GM12891 (cell line): ENCODE results near the gene GGTLC1.
A peak's percentile ranks its signal among the peaks of the same experiment; 100 is the strongest.
"Not testable (repeated sequence)": the region's sequence is repeated elsewhere in the genome, so short reads cannot be mapped to it uniquely, and the experiment has no call there.

Experiments used
- DNase-seq: peaks from one replicate; pipeline ENCODE4 v3.0.0; 2011; ENCODE audit warnings: low spot score; ENCODE audit not compliant: insufficient read length
- FAIRE-seq: peaks from 2 replicates; lab custom pipeline; 2011; peaks lifted over from hg19 to GRCh38; lab: Jason Lieb, UNC
- PAX5 ChIP-seq: IDR thresholded peaks from 2 replicates; pipeline ENCODE4 v1.6.1; 2011; ENCODE audit warnings: low read length, moderate library complexity, mild to moderate bottlenecking; ENCODE audit not compliant: insufficient read depth, severe bottlenecking
- POLR2A ChIP-seq: IDR thresholded peaks from 2 replicates; pipeline ENCODE4 v1.6.1; 2011; ENCODE audit warnings: low read depth, low read length, control low read depth
- POLR2AphosphoS5 ChIP-seq: IDR thresholded peaks from 2 replicates; pipeline ENCODE4 v1.6.1; 2011; ENCODE audit warnings: low read depth, low read length, control low read depth
- POU2F2 ChIP-seq: IDR thresholded peaks from 2 replicates; pipeline ENCODE4 v1.6.1; 2011; ENCODE audit warnings: low read depth, mild to moderate bottlenecking, control low read depth, low read length, moderate library complexity
- SPI1 ChIP-seq: IDR thresholded peaks from 2 replicates; pipeline ENCODE4 v1.6.1; 2011; ENCODE audit warnings: low read depth, low read length, control low read depth
- TAF1 ChIP-seq: IDR thresholded peaks from 2 replicates; pipeline ENCODE4 v1.6.1; 2011; ENCODE audit warnings: low read depth, low read length, control low read depth

Gene GGTLC1

DNA sequence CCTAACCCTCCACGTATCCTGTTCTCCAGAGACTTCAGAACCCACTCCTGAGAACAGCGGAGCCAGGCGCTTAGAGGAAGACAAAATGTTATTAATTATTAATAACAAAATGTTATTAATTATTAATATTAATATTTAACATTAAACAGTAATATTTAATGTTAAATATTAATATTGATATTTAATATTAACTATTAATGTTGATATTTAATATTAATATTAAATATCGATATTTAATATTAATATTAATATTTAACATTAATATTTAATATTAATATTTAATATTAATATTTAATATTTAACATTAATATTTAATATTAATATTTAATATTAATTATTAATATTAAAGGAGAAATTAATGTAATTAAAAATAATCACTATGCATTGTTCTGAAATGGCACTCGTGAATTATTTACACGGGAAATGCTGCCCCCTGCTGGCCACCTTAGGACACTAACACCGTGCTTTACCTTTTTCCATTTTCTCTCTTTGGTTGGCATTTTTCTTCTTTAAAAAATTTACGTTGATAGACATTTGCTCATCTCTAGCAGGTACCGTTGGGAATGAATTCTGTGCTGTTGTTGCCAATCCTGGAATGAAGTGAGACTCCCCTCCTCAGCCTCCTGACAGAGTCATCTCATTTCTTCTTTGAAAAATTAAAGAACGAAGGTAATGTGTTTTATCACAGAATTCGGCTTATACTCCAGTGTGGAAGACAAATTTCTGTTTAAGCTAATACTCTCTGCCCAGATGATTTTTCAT lies 7.5 kb upstream of the GGTLC1 start:
- no peak for DNase-seq
- TF ChIP-seq TAF1, result no peak
- no peak for TF ChIP-seq POLR2AphosphoS5
- TF ChIP-seq POLR2A, result no peak
- no peak for TF ChIP-seq POU2F2
- no peak for TF ChIP-seq SPI1
- no peak for TF ChIP-seq PAX5
- FAIRE-seq, result no peak

DNA sequence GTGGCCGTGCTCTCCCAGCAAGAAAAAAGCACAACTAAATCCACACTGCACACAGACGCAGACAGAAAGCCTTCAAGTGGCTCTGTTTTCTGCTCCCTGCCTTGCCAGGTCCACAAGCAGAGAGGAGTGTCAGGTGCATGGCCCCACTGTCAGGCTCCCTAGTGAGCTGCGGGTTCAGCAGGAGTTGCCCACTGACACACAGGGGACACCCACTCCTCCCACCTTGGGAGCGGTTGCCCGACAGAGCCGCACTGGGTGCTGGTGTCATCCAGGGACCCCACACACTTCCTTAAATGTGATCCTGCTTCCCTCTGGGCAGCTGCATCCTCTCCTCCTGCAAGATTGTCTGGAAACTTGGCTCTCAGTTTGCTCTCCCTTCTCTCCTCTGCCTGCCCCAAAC lies 6.7 kb upstream of the GGTLC1 start:
- not testable (repeated sequence) for FAIRE-seq, DNase-seq

DNA sequence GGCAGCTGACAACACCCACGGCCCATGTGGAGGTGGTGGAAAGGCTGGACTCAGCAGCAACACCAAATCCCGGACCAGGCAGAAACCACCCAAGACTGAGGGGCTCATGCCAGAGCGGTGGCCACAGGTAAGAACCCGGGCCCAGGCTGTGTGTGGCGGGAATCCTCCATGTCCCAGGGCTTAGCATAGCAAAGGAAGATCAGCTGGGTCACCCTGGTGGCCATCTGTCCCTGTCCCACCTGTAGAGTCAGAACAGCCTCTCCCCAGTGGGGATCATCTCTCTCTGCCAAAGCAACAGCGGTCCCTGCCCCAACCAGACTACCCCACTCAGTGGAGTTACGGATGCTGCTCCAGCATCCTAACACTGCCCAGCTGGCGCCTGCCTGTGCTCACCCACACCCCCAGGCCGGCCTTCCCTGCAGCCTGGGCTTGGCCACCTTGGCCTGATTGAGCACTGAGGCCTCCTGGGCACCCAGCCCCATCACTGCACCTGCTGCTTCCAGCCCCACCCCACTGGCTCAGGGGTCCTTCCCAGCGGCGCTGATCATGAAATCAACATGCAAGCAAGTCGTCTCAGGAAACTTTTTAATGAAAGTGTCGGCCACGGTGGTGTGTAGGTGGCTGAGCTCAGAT lies 5.5 kb upstream of the GGTLC1 start:
- not testable (repeated sequence) for DNase-seq, FAIRE-seq

DNA sequence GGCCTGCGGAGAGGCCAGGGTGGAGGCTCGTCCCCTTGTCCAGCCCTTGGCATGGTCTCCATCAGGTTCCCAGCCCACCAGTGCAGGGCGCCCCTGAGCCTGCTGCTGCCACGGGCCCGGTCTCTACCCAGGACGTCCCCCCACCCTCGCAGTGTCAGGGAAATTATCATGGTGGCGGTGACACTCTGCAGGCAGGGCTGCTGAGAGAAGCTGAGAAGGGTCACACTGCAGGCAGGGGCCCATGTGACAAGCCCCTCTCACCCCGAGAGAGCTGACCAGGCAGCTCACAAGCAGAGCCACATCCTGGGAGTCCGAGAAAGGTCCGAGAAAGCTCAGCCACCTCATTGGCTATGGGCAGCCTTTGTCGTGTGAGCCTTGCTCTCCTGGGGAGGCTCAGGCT lies 4.9 kb upstream of the GGTLC1 start:
- not testable (repeated sequence) for DNase-seq, FAIRE-seq

DNA sequence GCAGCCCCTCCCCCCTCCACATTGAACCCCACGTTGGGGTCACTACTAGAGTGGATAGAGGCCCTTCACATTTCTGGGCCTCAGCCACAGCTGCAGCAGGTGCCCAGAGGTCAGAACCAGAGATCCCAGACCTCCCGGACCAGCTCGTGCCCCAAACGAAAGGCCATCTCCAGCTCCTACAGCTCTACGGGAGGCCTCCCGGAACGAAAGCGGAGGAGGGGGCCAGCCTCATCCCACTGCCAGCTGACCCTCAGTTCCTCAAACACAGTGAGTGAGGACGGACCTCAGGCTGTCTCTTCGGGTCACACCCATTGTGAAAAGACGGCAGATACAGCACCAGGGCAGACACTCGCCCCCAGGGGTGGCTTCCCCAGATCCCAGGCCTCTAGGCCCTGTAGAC lies 1.7 kb upstream of the GGTLC1 start:
- DNase-seq, FAIRE-seq: not testable (repeated sequence)

DNA sequence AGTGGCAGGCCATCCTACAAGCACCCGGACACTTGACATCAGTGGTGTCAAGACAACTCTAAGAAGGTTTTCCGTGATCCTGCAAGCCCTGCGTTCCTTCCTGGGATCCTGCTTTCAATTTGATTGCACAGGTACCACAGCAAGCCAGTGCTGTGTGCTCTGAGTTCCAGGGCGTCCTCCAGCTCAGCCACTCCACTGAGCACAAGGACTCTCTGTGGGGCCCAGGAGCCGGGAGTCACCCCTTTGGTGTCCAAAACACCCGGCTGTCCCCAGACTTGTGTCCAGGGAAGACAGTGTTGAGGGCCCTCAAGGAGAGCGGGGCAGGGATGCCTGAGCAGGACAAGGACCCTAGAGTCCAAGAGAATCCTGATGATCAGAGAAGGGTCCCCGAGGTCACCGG lies 387 bp upstream of the GGTLC1 start:
- not testable (repeated sequence) for DNase-seq, FAIRE-seq

DNA sequence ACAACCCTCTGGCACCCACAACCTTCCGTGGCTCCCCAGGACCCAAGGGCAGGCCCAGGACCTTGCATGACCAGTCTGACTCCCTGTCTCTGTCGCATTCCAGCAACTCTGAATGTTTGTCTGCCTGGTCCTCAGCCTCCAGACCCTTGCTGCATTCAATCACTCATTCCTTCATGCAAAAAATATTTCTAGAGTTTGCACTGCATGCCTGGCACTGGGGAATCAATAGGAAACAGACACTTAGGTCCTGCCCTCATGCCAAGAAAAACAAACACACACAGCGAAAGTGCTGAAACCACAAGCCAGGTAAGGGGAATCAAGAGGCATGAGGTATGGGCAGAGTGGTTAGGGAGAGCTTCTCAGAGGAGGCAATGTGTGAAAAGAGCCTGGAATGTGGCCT lies 1.9 kb downstream of the GGTLC1 start:
- FAIRE-seq, DNase-seq: not testable (repeated sequence)

DNA sequence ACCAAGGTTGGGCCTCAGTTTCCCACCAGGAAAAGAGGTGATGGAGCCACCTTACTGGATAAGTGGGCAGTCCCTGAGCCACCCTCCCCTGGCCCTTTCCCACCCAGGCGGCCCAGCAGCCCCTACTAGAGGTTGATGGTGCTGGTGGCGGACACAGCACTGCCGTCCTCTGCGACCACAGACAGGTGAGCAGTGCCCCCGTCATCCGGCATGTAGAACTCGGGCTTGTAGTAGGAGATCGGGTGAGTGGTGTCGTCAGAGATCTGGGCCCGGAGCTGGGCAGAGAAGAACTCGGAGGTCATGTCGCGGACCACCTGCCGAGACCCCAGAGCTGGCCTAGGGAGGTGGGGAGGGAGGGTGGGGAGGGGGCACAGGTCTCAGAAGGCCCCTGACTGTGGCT lies 2.3 kb downstream of the GGTLC1 start:
- not testable (repeated sequence) for DNase-seq, FAIRE-seq

DNA sequence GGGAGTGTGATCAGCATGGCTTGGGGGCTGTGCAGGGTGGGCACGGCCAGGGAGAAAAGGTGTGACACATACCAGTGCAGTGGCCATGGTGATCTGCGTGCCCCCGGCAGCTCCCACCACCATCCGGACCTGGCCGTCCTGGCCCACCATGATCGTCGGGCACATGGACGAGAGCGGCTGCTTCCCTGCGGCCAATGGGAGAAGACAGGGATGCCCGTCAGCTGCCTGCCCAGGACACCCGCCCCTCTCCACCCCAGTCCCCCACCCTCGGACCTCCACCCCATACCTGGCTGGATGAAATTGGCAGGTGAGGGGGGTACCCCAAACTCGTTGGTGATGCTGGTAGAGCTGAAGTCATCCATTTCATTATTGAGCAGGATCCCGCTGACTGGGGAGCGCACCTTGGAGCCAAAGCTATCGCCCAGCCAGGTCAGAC lies 2.8 kb downstream of the GGTLC1 start:
- not testable (repeated sequence) for DNase-seq, FAIRE-seq

DNA sequence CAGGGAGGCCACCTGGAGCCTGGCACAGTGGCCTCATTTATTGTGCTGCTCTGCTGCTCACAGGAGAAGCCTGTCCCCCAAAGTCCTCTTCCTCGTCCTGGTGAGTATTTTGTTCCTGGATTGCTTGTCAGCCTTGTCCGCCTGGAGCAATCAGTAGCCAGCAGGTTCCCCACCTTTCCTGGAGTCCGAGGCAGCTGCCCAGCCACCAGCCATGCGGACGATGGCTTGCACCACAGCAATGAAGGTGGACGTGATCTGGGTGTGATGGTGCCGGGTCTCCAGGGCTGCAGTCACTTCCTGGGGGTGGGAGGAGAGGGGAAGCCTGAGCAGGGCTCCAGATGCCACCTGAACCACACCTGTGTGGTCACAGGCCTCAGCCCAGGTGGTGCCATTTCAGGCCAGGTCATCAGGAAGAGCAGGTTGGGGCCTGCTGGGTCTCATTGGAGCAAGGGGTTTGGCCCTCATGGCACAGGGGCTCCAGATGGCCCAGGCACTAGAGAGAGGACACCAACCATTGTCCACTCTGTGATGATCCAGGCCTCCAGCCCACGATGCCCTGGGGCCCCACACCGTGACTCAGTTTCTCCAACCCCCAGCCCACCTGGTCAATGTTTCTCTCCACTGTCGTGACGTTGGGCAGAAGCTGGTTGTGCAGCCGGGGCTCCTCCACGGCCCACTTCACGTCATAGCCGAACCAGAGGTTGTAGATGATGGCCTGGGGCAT lies 3.4 kb downstream of the GGTLC1 start:
- not testable (repeated sequence) for DNase-seq, FAIRE-seq

DNA sequence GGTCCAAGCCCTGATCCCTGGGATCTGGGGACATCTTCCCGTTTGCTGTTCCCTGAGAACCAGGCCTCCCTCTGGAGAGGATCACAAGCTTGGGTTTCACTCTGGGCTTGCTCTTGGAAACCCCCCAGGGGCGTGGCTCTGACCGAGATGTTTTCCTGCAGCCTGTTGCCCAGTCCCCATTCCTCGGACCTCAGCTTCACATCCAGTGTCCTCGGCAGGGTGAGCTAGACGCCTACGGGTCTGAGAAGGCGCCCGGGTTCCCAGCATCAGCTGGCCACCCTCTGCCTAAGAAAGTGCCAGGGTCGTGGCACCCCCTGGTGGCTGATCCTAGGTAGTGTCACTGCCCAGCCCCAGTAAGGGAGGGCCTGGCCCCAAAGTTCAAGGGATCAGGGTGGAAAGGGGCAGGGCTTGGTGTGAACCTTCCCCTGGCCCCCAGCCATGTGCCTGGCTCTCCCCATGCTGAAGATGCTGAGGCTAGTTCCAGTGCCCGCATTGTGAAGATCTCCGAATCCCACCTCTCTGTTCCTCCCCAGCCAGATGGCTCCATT lies 4.0 kb downstream of the GGTLC1 start:
- peak; percentile 74 for FAIRE-seq
- not testable (repeated sequence) for DNase-seq

DNA sequence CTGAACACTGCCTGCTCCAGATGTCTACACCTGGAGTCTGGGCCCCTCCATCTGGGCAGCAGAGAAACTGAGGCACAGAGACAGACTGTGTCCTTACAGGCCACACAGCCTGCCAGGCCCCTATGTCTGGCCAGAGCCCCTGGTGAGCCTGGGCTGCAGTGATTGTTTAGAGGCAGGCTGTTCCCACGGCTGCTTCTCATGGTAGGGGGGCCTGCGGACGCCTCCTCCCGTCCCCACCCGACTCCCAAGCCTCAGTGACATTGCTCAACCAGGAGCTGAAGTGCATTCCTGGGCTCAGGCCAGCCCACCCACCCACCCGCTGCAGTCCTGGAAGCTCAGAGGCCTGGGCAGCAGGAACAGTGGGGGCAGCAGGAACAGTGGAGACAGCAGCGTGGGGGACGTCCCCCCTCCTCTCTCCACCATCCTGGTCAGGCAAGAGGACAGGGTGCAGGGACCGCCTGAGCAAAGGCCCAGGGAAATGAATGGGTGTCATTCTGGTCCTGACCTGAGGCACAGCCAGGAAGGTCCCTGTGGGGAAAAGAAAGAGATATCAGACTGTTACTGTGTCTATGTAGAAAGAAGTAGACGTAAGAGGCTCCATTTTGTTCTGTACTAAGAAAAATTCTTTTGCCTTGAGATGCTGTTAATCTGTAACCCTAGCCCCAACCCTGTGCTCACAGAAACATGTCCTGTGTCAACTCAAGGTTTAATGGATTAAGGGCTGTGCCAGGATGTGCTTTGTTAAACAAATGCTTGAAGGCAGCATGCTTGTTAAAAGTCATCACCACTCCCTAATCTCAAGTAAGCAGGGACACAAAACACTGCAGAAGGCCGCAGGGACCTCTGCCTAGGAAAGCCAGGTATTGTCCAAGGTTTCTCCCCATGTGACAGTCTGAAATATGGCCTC lies 6.2 kb downstream of the GGTLC1 start:
- not testable (repeated sequence) for DNase-seq, FAIRE-seq

DNA sequence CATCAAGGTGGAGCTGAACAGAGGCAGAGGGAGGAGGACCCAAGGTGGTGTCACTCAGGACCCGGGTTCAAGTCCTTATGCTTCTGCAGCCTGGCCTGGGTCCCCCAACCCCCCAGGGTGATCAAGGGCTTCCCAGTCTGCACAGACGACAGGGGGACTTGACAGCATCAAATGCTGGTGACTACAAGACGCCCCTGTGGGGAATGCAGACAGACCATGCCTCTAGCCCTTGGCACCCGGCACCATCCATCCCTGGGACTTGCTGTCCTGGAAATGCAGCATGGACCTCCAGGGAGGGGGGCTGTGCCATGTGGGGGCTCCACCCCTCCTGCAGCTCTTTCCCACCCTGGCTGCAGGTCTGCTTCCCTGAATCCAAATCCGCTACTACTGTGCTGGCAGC lies 7.1 kb downstream of the GGTLC1 start:
- not testable (repeated sequence) for FAIRE-seq, DNase-seq

DNA sequence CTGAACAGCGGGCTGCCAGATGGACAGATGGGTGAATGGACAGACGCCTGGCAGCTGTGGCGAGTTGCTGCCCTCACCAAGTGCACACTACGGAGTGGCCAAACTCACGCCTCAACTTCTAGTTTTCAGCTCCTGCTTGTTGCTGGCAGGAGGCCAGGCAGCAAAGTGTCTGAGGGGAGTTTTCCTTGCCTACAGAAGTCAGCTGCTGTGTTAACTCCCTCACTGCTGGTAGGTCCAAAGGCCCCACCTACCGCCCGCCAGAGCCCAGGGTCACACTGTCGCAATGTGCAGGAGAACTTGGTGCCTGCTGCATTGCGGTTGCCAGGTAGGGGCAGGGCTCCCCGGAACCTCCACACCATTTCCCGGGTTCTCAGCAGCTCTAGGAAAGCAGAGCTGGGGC lies 7.6 kb downstream of the GGTLC1 start:
- not testable (repeated sequence) for DNase-seq, FAIRE-seq

DNA sequence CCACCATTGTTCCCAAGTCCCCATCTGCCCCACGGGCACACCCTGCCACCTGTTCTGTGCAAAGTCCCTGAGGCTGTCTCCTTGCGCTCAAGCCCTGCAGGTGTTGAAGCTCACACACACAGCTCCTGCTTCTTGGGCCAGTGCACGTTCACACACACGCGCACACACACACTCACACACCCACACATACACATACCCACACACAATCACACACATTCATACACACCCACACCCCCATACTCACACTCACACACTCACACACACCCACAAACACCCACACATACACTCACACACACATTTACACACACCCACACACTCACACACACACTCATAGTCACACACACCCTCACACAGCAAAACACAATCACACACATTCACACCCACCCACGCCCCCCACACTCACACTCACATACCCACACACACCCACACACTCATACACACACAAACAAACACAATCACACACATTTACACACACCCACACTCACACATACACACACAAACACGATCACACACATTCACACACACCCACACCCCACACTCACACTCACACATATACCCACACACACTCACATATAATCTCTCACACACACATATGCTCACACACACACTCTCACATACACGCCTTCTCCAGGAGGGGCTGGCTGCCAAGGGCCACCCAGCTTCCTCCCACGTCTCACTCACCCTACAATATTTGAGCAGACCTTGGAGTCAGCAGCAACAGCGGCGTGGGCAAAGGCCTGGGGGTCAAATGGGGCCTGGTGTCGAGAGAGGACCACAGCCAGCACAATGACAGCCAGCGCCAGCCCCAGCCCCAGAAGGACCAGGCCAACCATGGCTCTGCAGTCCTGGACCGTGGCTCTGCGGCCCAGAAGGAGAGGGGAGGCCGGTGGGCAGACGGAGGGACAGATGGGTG lies 8.4 kb downstream of the GGTLC1 start:
- FAIRE-seq, DNase-seq: not testable (repeated sequence)

DNA sequence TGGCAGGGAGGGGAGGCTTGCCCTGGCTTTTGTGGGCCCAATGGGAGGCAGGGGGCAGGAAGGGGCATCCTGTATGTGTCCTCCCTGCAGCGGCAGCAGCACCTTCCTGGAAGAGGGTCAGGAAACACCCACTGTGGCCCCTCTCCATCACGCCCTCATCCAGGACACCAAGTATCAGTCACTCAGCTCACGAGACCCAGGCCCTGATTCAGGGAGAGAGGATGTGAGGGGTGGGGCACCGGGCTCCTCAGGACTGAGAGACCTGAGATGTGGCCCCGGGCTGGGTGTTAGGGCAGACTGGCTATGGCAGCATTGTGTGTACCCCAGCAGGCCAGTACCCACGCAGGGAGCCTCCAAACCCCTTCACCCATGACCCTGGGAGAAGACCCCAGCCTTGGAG lies 9.2 kb downstream of the GGTLC1 start:
- DNase-seq, FAIRE-seq: not testable (repeated sequence)
